ENCODE results near the gene HTRA2. TPM values are rescaled to one million over a fixed set of nuclear protein-coding genes. Genes with fewer than 3 reads are reported as not detected.
A peak's percentile ranks its signal among the peaks of the same experiment; 100 is the strongest.

HTRA2 gene
- total and polyA plus RNA-seq, 9 of the 15 experiments (the other 6 are each of a cell fraction or from before 2014, with no cell fraction given), result 54.2 to 71.2 (median 65.8) TPM

GRCh38 chr2:74502720-74503505 is 26.8 kb upstream of the HTRA2 start (continued):
- TF ChIP-seq E2F6 (IDR thresholded peaks at IDR 0.05; ENCODE audit: borderline replicate concordance in 1 of 2, extremely low read depth in 1 of 2, insufficient read depth in 1 of 2, insufficient read length in 1 of 2, low read depth in 1 of 2, low read length in 1 of 2, poor library complexity in 1 of 2, severe bottlenecking in 1 of 2) (peak; percentile 58 to 79), POLR2G (IDR thresholded peaks at IDR 0.05; ENCODE audit: low read depth, low read length) (peak; percentile 97), PML (IDR thresholded peaks at IDR 0.05; ENCODE audit: low read length) (peak; percentile 60; the same call in 1 of the 2 replicates), ZNF586 (CRISPR knock-in tag; conservative IDR thresholded peaks at IDR 0.05) (no peak), ELF2 (CRISPR knock-in tag; IDR thresholded peaks at IDR 0.05) (0 out of 2 replicates have a peak, but pooled peaks have one; percentile 53), PBX2 (CRISPR knock-in tag; IDR thresholded peaks at IDR 0.05; ENCODE audit: low read depth) (no peak), PBX2 (tag; conservative IDR thresholded peaks at IDR 0.05; ENCODE audit: low read depth) (peak; percentile 41; the same call in 1 of the 2 replicates), ZNF140 (CRISPR knock-in tag; IDR thresholded peaks at IDR 0.05) (no peak), ZZZ3 (IDR thresholded peaks at IDR 0.05) (no peak), FOXK2 (conservative IDR thresholded peaks at IDR 0.05 in 1 of 2, IDR thresholded peaks at IDR 0.05 in 1 of 2; ENCODE audit: low read depth in 2 of 2) (peak in 1 of 2 experiments; percentile 55; a peak in 1 of 4 replicates), KHSRP (IDR thresholded peaks at IDR 0.05) (no peak), ZNF830 (CRISPR knock-in tag; IDR thresholded peaks at IDR 0.05) (no peak), NRF1 (conservative IDR thresholded peaks at IDR 0.05 in 1 of 2, IDR thresholded peaks at IDR 0.05 in 1 of 2) (peak; percentile 56 to 65), GABPB1 (CRISPR knock-in tag; IDR thresholded peaks at IDR 0.05) (peak; percentile 43), TAF9B (IDR thresholded peaks at IDR 0.05; ENCODE audit: partially characterized antibody) (peak; percentile 72), SAP30 (IDR thresholded peaks at IDR 0.05; ENCODE audit: borderline replicate concordance, insufficient read depth, low read depth, low read length, poor library complexity, severe bottlenecking) (no peak), PHF21A (IDR thresholded peaks at IDR 0.05; ENCODE audit: borderline replicate concordance, low read depth) (0 out of 2 replicates have a peak, but pooled peaks have one; percentile 56), USF1 (CRISPR knock-in tag; IDR thresholded peaks at IDR 0.05) (peak; percentile 51; the same call in 1 of the 2 replicates), CBX2 (IDR thresholded peaks at IDR 0.05; ENCODE audit: insufficient read depth, low read length, poor library complexity, severe bottlenecking) (no peak), POLR2A (conservative IDR thresholded peaks at IDR 0.05) (peak; percentile 84), HDAC8 (tag; IDR thresholded peaks at IDR 0.05) (no peak)

Measured in K562 (cell line).